Activated T-helper 9 cell treated with anti-CD3 and anti-CD28 coated beads, Interleukin-2, amount 50 U/mL, for 16 hours (primary cell): ENCODE measurements around the gene SRD5A1.
"Not testable (repeated sequence)": the region's sequence is repeated elsewhere in the genome, so short reads cannot be mapped to it uniquely, and the experiment has no call there.

ENCODE experiments used
- DNase-seq: peaks from one replicate; pipeline ENCODE4 v3.0.0-alpha.2; 2020; ENCODE audit warnings: low read depth

SRD5A1 gene

GRCh38 chr5:6645571-6646362, 12.5 kb downstream of the SRD5A1 start:
- not testable (repeated sequence) for DNase-seq

GRCh38 chr5:6649186-6649585, 15.9 kb downstream of the SRD5A1 start:
- DNase-seq: no peak

GRCh38 chr5:6649681-6650080, 16.4 kb downstream of the SRD5A1 start:
- DNase-seq: no peak

- DNase-seq: no peak
Measured at GRCh38 chr5:6652025-6652424, 18.8 kb downstream of the SRD5A1 start.

- no peak for DNase-seq
Measured at GRCh38 chr5:6655432-6655831, 22.2 kb downstream of the SRD5A1 start.

GRCh38 chr5:6656680-6657079, 23.4 kb downstream of the SRD5A1 start:
- DNase-seq: no peak

- DNase-seq: no peak
Measured at GRCh38 chr5:6659941-6660684, 26.9 kb downstream of the SRD5A1 start.

- no peak for DNase-seq
Measured at GRCh38 chr5:6660688-6661087, 27.4 kb downstream of the SRD5A1 start.

GRCh38 chr5:6666762-6667161, 33.5 kb downstream of the SRD5A1 start:
- no peak for DNase-seq

GRCh38 chr5:6667648-6668047, 34.4 kb downstream of the SRD5A1 start:
- DNase-seq: no peak

GRCh38 chr5:6668717-6669116, 35.5 kb downstream of the SRD5A1 start:
- DNase-seq: not testable (repeated sequence)

- DNase-seq: no peak
Measured at GRCh38 chr5:6673031-6673430, 39.8 kb downstream of the SRD5A1 start.

- DNase-seq: no peak
Measured at GRCh38 chr5:6673963-6674362, 40.7 kb downstream of the SRD5A1 start.

GRCh38 chr5:6674421-6674820, 41.2 kb downstream of the SRD5A1 start:
- DNase-seq: no peak

GRCh38 chr5:6674886-6675285, 41.6 kb downstream of the SRD5A1 start:
- no peak for DNase-seq

- DNase-seq: no peak
Measured at GRCh38 chr5:6675784-6676491, 42.7 kb downstream of the SRD5A1 start.

GRCh38 chr5:6676702-6677101, 43.5 kb downstream of the SRD5A1 start:
- no peak for DNase-seq

- no peak for DNase-seq
Measured at GRCh38 chr5:6678385-6678784, 45.1 kb downstream of the SRD5A1 start.

- no peak for DNase-seq
Measured at GRCh38 chr5:6680922-6681321, 47.7 kb downstream of the SRD5A1 start.

GRCh38 chr5:6681682-6682081, 48.4 kb downstream of the SRD5A1 start:
- DNase-seq: no peak

- DNase-seq: no peak
Measured at GRCh38 chr5:6682239-6682638, 49.0 kb downstream of the SRD5A1 start.

GRCh38 chr5:6683241-6683640, 50.0 kb downstream of the SRD5A1 start:
- no peak for DNase-seq

- no peak for DNase-seq
Measured at GRCh38 chr5:6684075-6684474, 50.8 kb downstream of the SRD5A1 start.
